ENCODE data around the gene POMC. TPM values are rescaled to one million over a fixed set of nuclear protein-coding genes. Genes with fewer than 3 reads are reported as not detected.
"Not testable (repeated sequence)": the region's sequence is repeated elsewhere in the genome, so short reads cannot be mapped to it uniquely, and the experiment has no call there.

Gene POMC
- total and polyA plus RNA-seq, 4 experiments from 2014 or later, result 3.1 to 5.5 (median 3.9) TPM

DNA sequence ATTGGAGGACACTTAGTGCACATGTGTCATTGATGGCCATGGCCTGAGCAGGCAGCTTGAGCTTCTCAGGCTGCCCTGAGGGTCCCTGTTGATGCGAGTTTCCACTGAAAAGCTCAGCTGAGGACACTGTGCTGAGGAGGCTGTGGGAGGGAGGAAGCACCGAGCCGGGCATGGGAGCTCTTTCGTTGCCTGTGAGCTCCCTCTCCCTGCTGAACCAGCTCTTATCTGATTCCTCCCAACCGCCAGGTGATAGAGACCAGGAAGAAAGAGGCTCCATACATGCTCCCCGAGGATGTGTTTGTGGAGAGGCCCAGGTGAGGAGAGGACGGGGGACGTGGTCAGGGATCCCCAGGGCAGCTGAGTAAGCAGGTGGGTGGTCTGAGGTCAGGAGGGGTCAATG is 27.3 kb downstream of the POMC start:
- Mint-ChIP-seq H3K36me3 (no peaks in the 10 kb centered on the region), H3K4me1 (no peaks in the 10 kb centered on the region)
- CTCF ChIA-PET (ENCODE audit: partially characterized antibody), result no interaction called here

DNA sequence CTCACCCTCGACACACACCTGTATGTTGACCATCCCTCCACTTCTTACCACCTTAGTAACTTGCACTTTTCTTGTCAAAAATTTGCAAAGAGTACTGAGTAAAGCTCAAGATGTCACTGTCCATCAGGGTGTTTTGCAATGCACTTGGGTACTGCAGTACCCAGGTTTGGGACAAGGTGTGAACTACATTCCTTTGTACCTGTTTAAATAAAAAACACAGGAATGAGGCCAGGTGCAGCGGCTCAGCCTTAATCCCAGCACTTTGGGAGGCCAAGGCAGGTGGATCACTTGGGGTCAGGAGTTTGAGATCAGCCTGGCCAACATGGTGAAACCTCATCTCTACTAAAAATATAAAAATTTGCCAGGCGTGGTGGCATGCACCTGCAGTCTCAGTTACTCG is 27.8 kb downstream of the POMC start:
- H3K27ac Mint-ChIP-seq; H3K27ac ChIP-seq (ENCODE audit: low read depth, low read length); H3K4me3 Mint-ChIP-seq; DNase-seq; H3K27me3 ChIP-seq (ENCODE audit: insufficient read depth, low read length); intact Hi-C loops (cut with micrococcal nuclease); H3K36me3 Mint-ChIP-seq; H3K9me3 Mint-ChIP-seq; H3K36me3 ChIP-seq (ENCODE audit: insufficient read depth, low read length); POLR2A ChIA-PET (ENCODE audit: partially characterized antibody); H3K4me1 Mint-ChIP-seq; H3K4me3 ChIP-seq (ENCODE audit: low read length in 2 of 2); H3K4me1 ChIP-seq (ENCODE audit: insufficient read depth, low read length); H3K9me3 ChIP-seq (ENCODE audit: control insufficient read depth in 1 of 2, low read length in 2 of 2): not testable (repeated sequence)
- H3K27me3 Mint-ChIP-seq, result peaks cover 5 to 19% of the 10 kb centered on the region in 2 donors
- CTCF ChIA-PET (ENCODE audit: partially characterized antibody), result interaction anchor here (2.0 kb wide), 1 partner anchor 56 kb away, joined by 6 read pairs; no protein-coding TSS in a partner anchor

More for the DNA sequence above, 27.3 kb downstream of the POMC start:
- no peaks in the 10 kb centered on the region for H3K9me3 Mint-ChIP-seq
- H3K27ac Mint-ChIP-seq, result no peak overlapping the region
- intact Hi-C loops (cut with micrococcal nuclease), result no loop called here
- POLR2A ChIA-PET (ENCODE audit: partially characterized antibody), result no interaction called here
- H3K27ac ChIP-seq (ENCODE audit: low read depth, low read length), result no peak overlapping the region
- no peak overlapping the region for H3K4me3 ChIP-seq (ENCODE audit: low read length in 2 of 2)
- peaks cover 2 to 20% of the 10 kb centered on the region in 2 donors for H3K27me3 Mint-ChIP-seq
- H3K4me3 Mint-ChIP-seq, result peak overlapping the region in 1 of 8 donors; percentile 57
- H3K4me1 ChIP-seq (ENCODE audit: insufficient read depth, low read length), result no peaks in the 10 kb centered on the region
- DNase-seq, result no peak
- no peaks in the 10 kb centered on the region for H3K9me3 ChIP-seq (ENCODE audit: control insufficient read depth in 1 of 2, low read length in 2 of 2)
- no peaks in the 10 kb centered on the region for H3K36me3 ChIP-seq (ENCODE audit: insufficient read depth, low read length)
- H3K27me3 ChIP-seq (ENCODE audit: insufficient read depth, low read length), result no peaks in the 10 kb centered on the region

DNA sequence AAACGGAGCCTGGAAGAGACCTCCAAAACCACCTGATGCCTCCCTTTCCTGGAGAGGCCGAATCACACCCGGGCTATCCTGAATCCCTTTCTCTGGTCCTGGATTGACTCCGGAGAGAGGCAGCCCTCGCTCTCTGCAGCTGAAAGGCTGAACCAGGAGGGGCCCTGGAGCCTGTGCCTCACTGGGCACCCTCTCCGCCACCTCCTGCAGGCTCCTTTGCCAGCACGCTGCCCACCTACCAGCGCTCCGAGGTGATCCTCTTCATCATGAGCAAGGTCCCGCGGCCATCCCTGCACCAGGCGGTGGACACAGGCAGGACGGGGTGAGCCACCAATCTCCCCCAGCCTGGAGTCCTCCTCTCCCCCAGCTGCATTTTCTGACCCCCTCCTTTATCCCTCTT is 35.7 kb downstream of the POMC start:
- Histone ChIP-seq H3K27me3 (ENCODE audit: insufficient read depth, low read length) (peaks cover 37% of the 10 kb centered on the region), H3K27ac (ENCODE audit: low read depth, low read length) (no peak overlapping the region), H3K36me3 (ENCODE audit: insufficient read depth, low read length) (no peaks in the 10 kb centered on the region), H3K4me3 (ENCODE audit: low read length in 2 of 2) (no peak overlapping the region), H3K4me1 (ENCODE audit: insufficient read depth, low read length) (no peaks in the 10 kb centered on the region), H3K9me3 (ENCODE audit: control insufficient read depth in 1 of 2, low read length in 2 of 2) (no peaks in the 10 kb centered on the region)
- ChIA-PET CTCF (ENCODE audit: partially characterized antibody) (interaction anchor here (1.6 kb wide), 1 partner anchor 722 kb away, joined by 4 read pairs; no protein-coding TSS in a partner anchor), POLR2A (ENCODE audit: partially characterized antibody) (no interaction called here)
- no peaks in the 10 kb centered on the region for H3K36me3 Mint-ChIP-seq
- no peak for DNase-seq
- H3K27ac Mint-ChIP-seq, result no peak overlapping the region
- intact Hi-C loops (cut with micrococcal nuclease), result no loop called here
- H3K4me3 Mint-ChIP-seq, result peak overlapping the region in 2 of 8 donors; percentile 12 to 24
- H3K9me3 Mint-ChIP-seq, result no peaks in the 10 kb centered on the region
- H3K27me3 Mint-ChIP-seq, result peaks cover 31 to 53% of the 10 kb centered on the region in 2 donors
- peaks cover 3 to 16% (median 9%) of the 10 kb centered on the region in 4 donors for H3K4me1 Mint-ChIP-seq

DNA sequence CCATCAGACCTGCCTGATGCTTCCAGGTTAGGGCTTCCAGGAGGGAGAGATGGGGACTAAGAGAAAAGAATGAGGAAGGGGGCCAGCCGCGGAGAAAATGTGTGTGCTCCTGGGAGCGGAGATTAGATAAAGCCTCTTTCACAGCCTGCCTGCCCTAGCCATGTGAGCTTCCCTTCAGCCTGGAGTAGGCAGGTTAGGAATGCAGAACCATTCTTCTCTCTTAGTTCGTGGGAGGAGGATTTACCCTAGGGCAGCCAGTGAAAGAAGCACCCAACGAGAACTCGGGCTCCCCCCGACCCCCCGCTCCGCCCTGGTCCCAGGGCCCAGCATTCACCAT is 36.1 kb downstream of the POMC start:
- DNase-seq, result no peak
- intact Hi-C loops (cut with micrococcal nuclease), result no loop called here
- no peaks in the 10 kb centered on the region for H3K4me1 ChIP-seq (ENCODE audit: insufficient read depth, low read length)
- H3K4me3 Mint-ChIP-seq, result peak overlapping the region in 5 of 8 donors; percentile 25 to 73 (median 35)
- no peaks in the 10 kb centered on the region for H3K36me3 Mint-ChIP-seq
- H3K4me3 ChIP-seq (ENCODE audit: low read length in 2 of 2), result no peak overlapping the region
- peaks cover 3 to 16% (median 9%) of the 10 kb centered on the region in 4 donors for H3K4me1 Mint-ChIP-seq
- H3K36me3 ChIP-seq (ENCODE audit: insufficient read depth, low read length), result no peaks in the 10 kb centered on the region
- H3K9me3 ChIP-seq (ENCODE audit: control insufficient read depth in 1 of 2, low read length in 2 of 2), result no peaks in the 10 kb centered on the region
- CTCF ChIA-PET (ENCODE audit: partially characterized antibody), result interaction anchor here (1.6 to 6.0 kb wide), 2 partner anchors 157 to 722 kb away, joined by 4 to 102 read pairs; no protein-coding TSS in a partner anchor
- peaks cover 31 to 49% of the 10 kb centered on the region in 2 donors for H3K27me3 Mint-ChIP-seq
- H3K27me3 ChIP-seq (ENCODE audit: insufficient read depth, low read length), result peaks cover 37% of the 10 kb centered on the region
- no peak overlapping the region for H3K27ac ChIP-seq (ENCODE audit: low read depth, low read length)
- H3K27ac Mint-ChIP-seq, result no peak overlapping the region
- POLR2A ChIA-PET (ENCODE audit: partially characterized antibody), result no interaction called here
- H3K9me3 Mint-ChIP-seq, result no peaks in the 10 kb centered on the region

DNA sequence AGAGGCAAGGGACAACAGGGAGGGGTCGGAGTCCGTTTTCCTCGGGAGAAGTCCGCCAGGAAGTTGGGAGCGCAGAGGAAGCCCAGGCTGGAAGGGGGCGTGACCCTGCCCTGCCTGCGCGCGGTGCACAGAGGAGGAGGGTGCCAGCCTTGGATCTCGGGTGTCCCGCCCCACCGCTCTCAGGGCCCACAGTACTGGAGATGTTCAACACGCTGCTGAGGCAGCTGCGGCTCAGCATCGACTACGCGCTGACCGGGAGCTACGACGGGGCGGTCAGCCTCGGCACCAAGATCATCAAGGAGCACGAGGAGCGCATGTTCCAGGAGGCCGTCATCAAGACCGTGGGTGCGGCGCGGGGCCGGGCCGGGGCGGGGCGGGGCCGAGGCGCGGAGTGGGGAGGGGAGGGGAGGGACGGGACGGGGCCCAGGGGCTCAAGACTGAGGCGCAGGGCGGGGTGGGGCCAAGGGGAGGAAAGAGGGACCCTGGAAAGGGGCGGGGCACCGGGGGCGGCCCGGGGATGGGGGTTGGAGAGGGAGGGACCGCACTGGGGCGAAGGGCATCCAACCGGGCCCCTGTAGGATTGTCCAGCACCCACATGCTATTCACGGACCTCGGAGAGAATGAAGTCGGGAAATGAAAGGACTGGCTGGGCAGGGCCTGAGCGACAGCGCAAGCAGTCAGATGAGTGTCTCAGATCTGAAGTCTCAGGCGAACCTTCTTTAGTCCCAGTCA is 36.6 kb downstream of the POMC start:
- Mint-ChIP-seq H3K27me3 (peaks cover 29 to 44% of the 10 kb centered on the region in 2 donors), H3K4me1 (peaks cover 3 to 16% (median 9%) of the 10 kb centered on the region in 4 donors), H3K36me3 (no peaks in the 10 kb centered on the region), H3K27ac (peak overlapping the region in 1 of 7 donors; percentile 38), H3K4me3 (peak overlapping the region; percentile 12 to 81 (median 66)), H3K9me3 (no peaks in the 10 kb centered on the region)
- Histone ChIP-seq H3K4me3 (ENCODE audit: low read length in 2 of 2) (no peak overlapping the region), H3K4me1 (ENCODE audit: insufficient read depth, low read length) (no peaks in the 10 kb centered on the region), H3K27me3 (ENCODE audit: insufficient read depth, low read length) (peaks cover 37% of the 10 kb centered on the region), H3K9me3 (ENCODE audit: control insufficient read depth in 1 of 2, low read length in 2 of 2) (no peaks in the 10 kb centered on the region), H3K27ac (ENCODE audit: low read depth, low read length) (no peak overlapping the region), H3K36me3 (ENCODE audit: insufficient read depth, low read length) (no peaks in the 10 kb centered on the region)
- intact Hi-C loops (cut with micrococcal nuclease), result no loop called here
- DNase-seq, result no peak
- CTCF ChIA-PET (ENCODE audit: partially characterized antibody), result interaction anchor here (6.0 kb wide), 1 partner anchor 157 kb away, joined by 102 read pairs; no protein-coding TSS in a partner anchor
- POLR2A ChIA-PET (ENCODE audit: partially characterized antibody), result no interaction called here

DNA sequence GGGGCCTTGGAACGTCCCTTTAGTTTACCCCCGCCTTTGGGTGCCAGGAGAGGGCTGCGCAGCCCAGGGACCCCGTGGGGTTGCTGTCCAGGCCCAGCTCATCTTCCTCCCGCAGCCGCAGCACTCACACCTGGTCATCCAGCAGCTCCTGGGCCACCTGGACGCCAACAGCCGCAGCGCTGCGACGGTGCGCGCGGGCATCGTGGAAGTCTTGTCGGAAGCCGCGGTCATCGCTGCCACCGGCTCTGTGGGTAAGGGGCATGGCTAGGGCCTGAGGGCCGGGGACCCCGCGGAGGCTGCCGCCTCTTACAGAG is 37.2 kb downstream of the POMC start:
- intact Hi-C loops (cut with micrococcal nuclease), result no loop called here
- ChIA-PET POLR2A (ENCODE audit: partially characterized antibody) (no interaction called here), CTCF (ENCODE audit: partially characterized antibody) (interaction anchor here (3.6 to 6.0 kb wide), 2 partner anchors 156 to 722 kb away, joined by 28 to 102 read pairs; no protein-coding TSS in a partner anchor)
- peak overlapping the region in 5 of 8 donors; percentile 59 to 81 (median 74) for H3K4me3 Mint-ChIP-seq
- Histone ChIP-seq H3K9me3 (ENCODE audit: control insufficient read depth in 1 of 2, low read length in 2 of 2) (no peaks in the 10 kb centered on the region), H3K36me3 (ENCODE audit: insufficient read depth, low read length) (no peaks in the 10 kb centered on the region), H3K4me3 (ENCODE audit: low read length in 2 of 2) (no peak overlapping the region), H3K27ac (ENCODE audit: low read depth, low read length) (no peak overlapping the region), H3K4me1 (ENCODE audit: insufficient read depth, low read length) (no peaks in the 10 kb centered on the region), H3K27me3 (ENCODE audit: insufficient read depth, low read length) (peaks cover 37% of the 10 kb centered on the region)
- DNase-seq, result no peak
- H3K9me3 Mint-ChIP-seq, result no peaks in the 10 kb centered on the region
- H3K4me1 Mint-ChIP-seq, result peaks cover 3 to 16% (median 9%) of the 10 kb centered on the region in 4 donors
- peaks cover 29 to 41% of the 10 kb centered on the region in 2 donors for H3K27me3 Mint-ChIP-seq
- no peaks in the 10 kb centered on the region for H3K36me3 Mint-ChIP-seq
- no peak overlapping the region for H3K27ac Mint-ChIP-seq

DNA sequence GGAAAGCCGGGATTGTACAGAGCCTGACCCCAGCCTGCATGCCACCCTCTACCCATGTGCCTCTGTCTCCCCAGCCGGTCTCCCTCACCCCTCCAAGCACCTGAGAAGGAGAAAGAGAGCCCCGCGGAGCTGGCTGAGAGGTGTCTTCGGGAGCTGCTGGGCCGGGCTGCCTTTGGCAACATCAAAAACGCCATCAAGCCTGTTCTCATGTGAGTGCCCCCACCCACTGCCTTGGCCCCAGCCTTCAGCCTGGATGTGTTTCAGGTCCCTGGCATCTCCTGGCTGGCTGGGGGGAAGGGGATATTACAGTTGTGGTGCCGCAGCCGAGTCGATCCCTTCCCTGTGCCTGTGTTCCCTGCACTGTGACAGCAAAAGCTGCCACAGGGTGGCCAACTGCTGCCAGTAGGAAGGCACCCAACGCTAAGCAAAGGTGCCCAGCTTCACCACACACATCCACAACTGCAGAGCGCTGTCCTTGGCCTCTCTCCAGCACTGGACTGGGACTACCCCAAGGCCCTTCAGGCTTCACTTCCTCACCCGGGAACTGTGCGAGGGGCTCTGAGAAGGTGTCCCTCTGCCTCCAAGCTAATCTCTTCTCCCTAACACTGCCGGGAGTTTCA is 38.4 kb downstream of the POMC start:
- Histone ChIP-seq H3K27ac (ENCODE audit: low read depth, low read length) (no peak overlapping the region), H3K36me3 (ENCODE audit: insufficient read depth, low read length) (no peaks in the 10 kb centered on the region), H3K9me3 (ENCODE audit: control insufficient read depth in 1 of 2, low read length in 2 of 2) (no peaks in the 10 kb centered on the region), H3K4me1 (ENCODE audit: insufficient read depth, low read length) (no peaks in the 10 kb centered on the region), H3K4me3 (ENCODE audit: low read length in 2 of 2) (no peak overlapping the region), H3K27me3 (ENCODE audit: insufficient read depth, low read length) (peaks cover 31% of the 10 kb centered on the region)
- ChIA-PET POLR2A (ENCODE audit: partially characterized antibody) (interaction anchor here (2.6 to 2.9 kb wide), 2 partner anchors 155 to 157 kb away, joined by 9 to 10 read pairs; no protein-coding TSS in a partner anchor), CTCF (ENCODE audit: partially characterized antibody) (interaction anchor here (0.9 to 6.0 kb wide), 9 partner anchors 9 to 720 kb away, joined by 4 to 102 read pairs (median 6); no protein-coding TSS in a partner anchor)
- DNase-seq, result peak in 1 of 5 donors; percentile 3
- intact Hi-C loops (cut with micrococcal nuclease), result loop anchor here (2.0 to 10.0 kb wide), 3 partner anchors 67 to 303 kb away; partner anchors contain the start of gene EFR3B
- peaks cover 20 to 32% of the 10 kb centered on the region in 2 donors for H3K27me3 Mint-ChIP-seq
- no peaks in the 10 kb centered on the region for H3K36me3 Mint-ChIP-seq
- peak overlapping the region in 1 of 8 donors; percentile 25 for H3K4me3 Mint-ChIP-seq
- peaks cover 0 to 2% (median 0%) of the 10 kb centered on the region in 8 donors for H3K9me3 Mint-ChIP-seq
- peaks cover 3 to 16% (median 8%) of the 10 kb centered on the region in 4 donors for H3K4me1 Mint-ChIP-seq
- H3K27ac Mint-ChIP-seq, result no peak overlapping the region
